Muscle of leg (tissue), 11 donors: Measurements from ENCODE around the gene HIVEP2. TPM values are rescaled to one million over a fixed set of nuclear protein-coding genes. Genes with fewer than 3 reads are reported as not detected.

ENCODE experiments used
- DNase-seq: peaks from one replicate; pipeline ENCODE4 v3.0.0; 2013
- H3K27ac ChIP-seq: one replicate; pipeline ENCODE4 v1.5.1; 2013; ENCODE audit warnings: mild to moderate bottlenecking, low read length, control low read depth
- H3K27me3 ChIP-seq: one replicate; pipeline ENCODE4 v1.6.1; 2013; ENCODE audit warnings: low read length; ENCODE audit not compliant: control insufficient read depth, insufficient read depth
- H3K36me3 ChIP-seq: one replicate; pipeline ENCODE4 v1.6.1; 2013; ENCODE audit warnings: low read length; ENCODE audit not compliant: control insufficient read depth, insufficient read depth
- H3K4me1 ChIP-seq: one replicate; pipeline ENCODE4 v1.6.1; 2013; ENCODE audit warnings: low read length; ENCODE audit not compliant: control insufficient read depth, insufficient read depth
- H3K4me3 ChIP-seq: one replicate; pipeline ENCODE4 v1.5.1; 2013; ENCODE audit warnings: low read length, control low read depth
- H3K9me3 ChIP-seq: replicated peaks from 2 replicates; pipeline ENCODE4 v1.6.1; 2013; ENCODE audit warnings: low read depth, low read length; ENCODE audit not compliant: control insufficient read depth
- WGBS: methylation state at CpG from one replicate; pipeline ENCODE4 v1.1.5; 2013; ENCODE audit warnings: missing lambda C conversion rate; ENCODE audit not compliant: insufficient coverage; 5-methylcytosine and 5-hydroxymethylcytosine counted together
- polyA plus RNA-seq, 8 donors: library from polyadenylated mRNA; unstranded; fragments of 120-200 nt; gene quantifications; one replicate each; pipeline versions ENCODE4 v1.2.1 to v1.2.3, GENCODE V29; 2013; ENCODE audit warnings: inconsistent platforms in 1 of 8, low replicate concordance in 1 of 8; ENCODE audit not compliant: insufficient read length in 8 of 8, insufficient read depth in 1 of 8
- total RNA-seq: library from RNA; stranded (reverse); fragments of 120-200 nt; gene quantifications from one replicate; pipeline ENCODE4 v1.2.4, GENCODE V29; 2013

HIVEP2 gene
- total and polyA plus RNA-seq, 9 donors = 8.6 to 17.9 (median 14.8) TPM

GRCh38 chr6:142810952-142811514 is 133.9 kb downstream of the HIVEP2 start:
- Histone ChIP-seq H3K4me3 (no peak overlapping the region), H3K27me3 (no peaks in the 10 kb centered on the region), H3K36me3 (peaks cover 3% of the 10 kb centered on the region), H3K4me1 (no peaks in the 10 kb centered on the region), H3K9me3 (no peaks in the 10 kb centered on the region), H3K27ac (no peak overlapping the region)
- peak; percentile 50 for DNase-seq
- no CpG with 5 or more reads among the region's 6 CpGs for WGBS

DNA sequence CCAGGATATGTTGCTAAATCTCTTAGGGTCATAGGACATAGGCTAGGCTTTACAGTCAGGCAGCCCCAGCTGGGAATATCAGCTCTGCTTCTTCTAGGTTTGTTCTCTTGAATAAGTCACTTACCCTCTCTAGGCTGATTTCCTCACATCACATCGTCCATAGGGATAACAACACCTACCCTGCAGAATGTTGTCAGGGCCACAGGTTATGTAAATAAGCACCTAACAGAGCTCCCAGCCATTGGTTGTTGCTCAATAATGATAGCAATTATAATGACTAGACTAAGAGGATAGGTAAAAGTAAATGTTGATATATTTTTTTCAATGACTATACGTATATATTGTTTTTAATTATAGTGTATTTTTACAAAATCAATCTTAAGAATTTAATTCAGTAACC is 135.0 kb downstream of the HIVEP2 start:
- Histone ChIP-seq H3K27me3 (no peaks in the 10 kb centered on the region), H3K27ac (no peak overlapping the region), H3K9me3 (no peaks in the 10 kb centered on the region), H3K4me1 (no peaks in the 10 kb centered on the region), H3K36me3 (peaks cover 3% of the 10 kb centered on the region), H3K4me3 (no peak overlapping the region)
- no peak for DNase-seq
- WGBS = no CpG with 5 or more reads among the region's 2 CpGs

DNA sequence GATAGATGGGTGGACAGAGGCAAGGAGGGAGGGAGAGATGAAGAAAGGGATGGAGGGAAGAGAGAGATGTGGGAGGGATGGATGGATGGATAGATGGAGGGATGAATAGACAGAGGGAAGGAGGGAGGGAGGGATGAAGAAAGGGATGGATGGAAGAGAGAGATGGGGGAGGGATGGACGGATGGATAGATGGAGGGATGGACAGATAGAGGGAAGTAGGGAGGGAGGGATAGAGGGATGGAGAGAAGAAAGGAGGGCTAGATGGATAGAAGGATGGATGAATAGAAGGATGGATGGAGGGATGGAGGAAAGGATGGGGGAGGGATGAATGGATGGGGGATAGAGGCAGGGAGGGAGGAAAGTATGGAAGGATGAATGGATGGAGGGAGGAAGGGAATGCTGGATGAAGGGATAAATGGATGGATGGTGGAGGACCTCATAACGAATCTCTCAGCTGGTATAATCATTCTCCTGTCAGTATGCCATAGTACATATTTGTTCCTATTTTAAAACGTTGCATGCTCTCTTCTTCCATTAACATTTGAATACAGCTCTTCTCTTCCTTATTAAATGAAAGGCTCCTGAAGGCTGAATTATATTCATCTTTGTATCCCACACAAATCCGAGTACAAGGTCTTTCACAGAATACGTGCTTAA is 136.4 kb downstream of the HIVEP2 start:
- Histone ChIP-seq H3K4me3 (no peak overlapping the region), H3K27ac (no peak overlapping the region), H3K36me3 (peaks cover 3% of the 10 kb centered on the region), H3K9me3 (no peaks in the 10 kb centered on the region), H3K4me1 (no peaks in the 10 kb centered on the region), H3K27me3 (no peaks in the 10 kb centered on the region)
- WGBS = 93% methylated on average over 1 of the region's 5 CpGs
- DNase-seq = no peak

- H3K9me3 ChIP-seq = no peaks in the 10 kb centered on the region
- H3K4me1 ChIP-seq = no peaks in the 10 kb centered on the region
- no peaks in the 10 kb centered on the region for H3K27me3 ChIP-seq
- H3K36me3 ChIP-seq = no peaks in the 10 kb centered on the region
- H3K27ac ChIP-seq = no peak overlapping the region
- H3K4me3 ChIP-seq = no peak overlapping the region
- DNase-seq = no peak
- WGBS = no CpG with 5 or more reads among the region's 1 CpG
Observed at GRCh38 chr6:142805042-142805441, 139.9 kb downstream of the HIVEP2 start.

GRCh38 chr6:142804490-142804889 is 140.5 kb downstream of the HIVEP2 start:
- Histone ChIP-seq H3K4me3 (no peak overlapping the region), H3K36me3 (no peaks in the 10 kb centered on the region), H3K27ac (no peak overlapping the region), H3K4me1 (no peaks in the 10 kb centered on the region), H3K9me3 (no peaks in the 10 kb centered on the region), H3K27me3 (no peaks in the 10 kb centered on the region)
- DNase-seq = no peak

- no peak for DNase-seq
- WGBS = no CpG with 5 or more reads among the region's 2 CpGs
- H3K4me1 ChIP-seq = no peaks in the 10 kb centered on the region
- H3K4me3 ChIP-seq = no peak overlapping the region
- H3K9me3 ChIP-seq = no peaks in the 10 kb centered on the region
- no peak overlapping the region for H3K27ac ChIP-seq
- H3K36me3 ChIP-seq = no peaks in the 10 kb centered on the region
- H3K27me3 ChIP-seq = no peaks in the 10 kb centered on the region
Observed at GRCh38 chr6:142803495-142804058, 141.4 kb downstream of the HIVEP2 start.

DNA sequence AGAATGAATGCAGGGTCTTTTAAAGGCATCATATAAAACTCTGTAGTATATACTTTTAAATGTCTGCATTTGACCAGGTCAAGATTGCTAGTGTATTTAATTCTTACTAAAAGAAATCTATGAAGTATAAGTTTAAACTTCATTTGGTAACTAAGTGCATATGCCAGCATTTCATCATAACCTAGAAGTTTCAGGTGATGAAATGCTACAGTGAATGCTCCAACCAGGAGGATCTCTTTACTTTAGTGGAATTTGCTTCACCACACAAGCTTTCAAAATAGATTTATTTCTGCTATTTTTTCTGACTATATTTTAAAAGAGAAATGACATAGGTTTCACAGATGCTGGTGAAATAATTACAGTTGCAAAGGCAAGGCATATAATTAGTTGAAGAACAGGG is 141.9 kb downstream of the HIVEP2 start:
- no peaks in the 10 kb centered on the region for H3K36me3 ChIP-seq
- H3K4me1 ChIP-seq = no peaks in the 10 kb centered on the region
- no peaks in the 10 kb centered on the region for H3K27me3 ChIP-seq
- H3K4me3 ChIP-seq = no peak overlapping the region
- no peaks in the 10 kb centered on the region for H3K9me3 ChIP-seq
- H3K27ac ChIP-seq = no peak overlapping the region
- no peak for DNase-seq

DNA sequence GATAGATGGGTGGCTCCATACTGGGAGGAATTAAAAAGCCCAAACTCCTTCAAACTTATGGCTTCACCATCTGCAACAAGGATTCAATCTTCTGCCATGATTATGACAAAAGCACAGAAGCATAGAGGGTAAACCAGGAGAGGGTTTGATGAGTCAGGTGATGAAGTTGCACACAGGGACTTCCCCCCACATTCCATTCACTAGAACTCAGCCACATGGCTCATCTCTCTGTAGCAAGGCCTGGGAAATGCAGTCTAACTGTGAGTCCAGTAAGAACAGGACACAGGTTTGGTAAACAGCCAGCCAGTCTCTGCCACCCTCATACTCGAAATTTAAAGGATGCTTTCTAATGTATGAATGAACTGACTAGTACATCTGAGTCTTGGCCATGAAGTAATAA is 142.9 kb downstream of the HIVEP2 start:
- DNase-seq = no peak
- WGBS = no CpG with 5 or more reads among the region's 1 CpG
- H3K27me3 ChIP-seq = no peaks in the 10 kb centered on the region

GRCh38 chr6:142800240-142800639 is 144.7 kb downstream of the HIVEP2 start:
- Histone ChIP-seq H3K27me3 (no peaks in the 10 kb centered on the region), H3K27ac (no peak overlapping the region), H3K4me3 (no peak overlapping the region), H3K9me3 (no peaks in the 10 kb centered on the region), H3K36me3 (no peaks in the 10 kb centered on the region), H3K4me1 (no peaks in the 10 kb centered on the region)
- no peak for DNase-seq

More for the DNA sequence above, 142.9 kb downstream of the HIVEP2 start:
- no peak overlapping the region for H3K4me3 ChIP-seq
- H3K9me3 ChIP-seq = no peaks in the 10 kb centered on the region
- H3K4me1 ChIP-seq = no peaks in the 10 kb centered on the region
- H3K27ac ChIP-seq = no peak overlapping the region
- H3K36me3 ChIP-seq = no peaks in the 10 kb centered on the region

DNA sequence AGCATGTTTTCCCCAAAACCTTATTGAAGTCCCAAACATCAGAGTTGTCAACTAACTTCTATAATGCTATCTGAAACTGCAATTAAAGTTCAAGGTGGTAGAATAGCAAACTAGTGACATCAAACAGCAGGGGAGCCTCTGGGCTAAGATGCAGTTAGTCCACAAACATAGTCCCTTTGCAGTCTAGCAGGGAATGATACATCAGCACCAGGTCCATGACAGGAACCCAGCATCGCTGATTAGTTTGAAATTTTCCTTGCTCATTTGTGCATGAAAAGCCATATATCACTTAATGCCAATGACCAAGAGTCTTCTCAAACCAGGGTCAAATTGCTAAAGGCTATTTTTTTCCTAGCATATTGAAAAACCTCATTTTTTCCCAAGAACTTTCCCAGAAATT is 145.3 kb downstream of the HIVEP2 start:
- Histone ChIP-seq H3K27me3 (no peaks in the 10 kb centered on the region), H3K4me3 (no peak overlapping the region), H3K9me3 (no peaks in the 10 kb centered on the region), H3K4me1 (no peaks in the 10 kb centered on the region), H3K36me3 (no peaks in the 10 kb centered on the region), H3K27ac (no peak overlapping the region)
- WGBS = 100% methylated on average over 1 of the region's 1 CpG
- no peak for DNase-seq

GRCh38 chr6:142797159-142797558 is 147.8 kb downstream of the HIVEP2 start:
- H3K4me1 ChIP-seq = no peaks in the 10 kb centered on the region
- no peaks in the 10 kb centered on the region for H3K27me3 ChIP-seq
- no CpG with 5 or more reads among the region's 1 CpG for WGBS
- H3K9me3 ChIP-seq = no peaks in the 10 kb centered on the region
- no peaks in the 10 kb centered on the region for H3K36me3 ChIP-seq
- no peak overlapping the region for H3K4me3 ChIP-seq
- H3K27ac ChIP-seq = no peak overlapping the region
- DNase-seq = no peak
